Forelimb muscle (tissue), 1 donor: ENCODE results near the gene SCN7A. TPM values are rescaled to one million over a fixed set of nuclear protein-coding genes. Genes with fewer than 3 reads are reported as not detected.
"Not testable (repeated sequence)": the region's sequence is repeated elsewhere in the genome, so short reads cannot be mapped to it uniquely, and the experiment has no call there.

Source experiments
- DNase-seq: peaks from one replicate; pipeline ENCODE4 v3.0.0-alpha.2; 2013; ENCODE audit warnings: low read depth
- polyA plus RNA-seq: library from polyadenylated mRNA; unstranded; fragments of 120-200 nt; gene quantifications from one replicate; pipeline ENCODE4 v1.2.1, GENCODE V29; 2013; ENCODE audit not compliant: insufficient read length

The SCN7A gene
- polyA plus RNA-seq, 1 donor = 33.2 TPM

DNA sequence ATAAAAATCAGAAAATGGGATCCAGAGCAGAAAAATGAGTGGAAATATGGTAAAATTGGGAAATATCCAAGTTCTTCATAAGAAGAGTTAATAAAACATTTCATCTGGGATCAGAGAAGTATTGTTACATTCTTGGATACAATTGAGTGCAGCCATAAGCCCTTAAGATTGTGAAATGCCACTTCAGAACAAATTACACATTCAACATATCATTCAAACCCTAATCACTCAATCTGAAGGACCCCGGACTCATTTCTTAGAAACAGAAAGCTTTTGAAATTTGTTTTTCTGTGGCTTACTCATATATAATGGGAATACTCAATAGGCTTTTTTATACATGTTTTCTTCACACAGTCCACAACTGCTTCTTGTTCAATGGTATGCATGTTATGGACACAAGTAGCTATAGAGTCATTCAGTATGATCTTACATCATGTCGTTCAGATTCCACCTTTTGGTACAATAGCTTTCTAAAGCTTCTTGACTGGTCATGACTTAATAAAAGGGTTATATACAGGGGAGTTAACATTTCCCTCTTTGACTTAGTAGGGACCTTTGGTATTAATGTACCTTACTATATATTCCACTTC is 39.9 kb downstream of the SCN7A start:
- no peak for DNase-seq

DNA sequence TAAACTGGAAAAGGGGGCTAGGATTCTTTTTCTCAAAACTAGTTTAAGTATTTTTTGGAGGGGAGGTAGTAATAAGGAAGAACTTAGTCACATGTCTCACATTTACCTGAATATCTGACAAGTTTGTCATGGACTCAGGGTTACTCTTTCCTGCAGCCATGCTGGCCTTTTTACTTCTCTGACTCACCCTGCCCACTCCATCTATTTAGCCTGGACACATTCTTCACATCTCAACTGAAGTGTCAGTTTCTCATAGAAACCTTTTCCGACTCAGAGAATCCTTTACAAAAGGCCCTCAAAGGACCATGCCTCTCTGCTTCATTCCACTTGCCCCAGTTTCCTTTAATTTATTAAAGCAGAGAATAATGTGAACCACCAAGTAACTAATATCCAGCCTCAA is 42.6 kb downstream of the SCN7A start:
- no peak for DNase-seq

DNA sequence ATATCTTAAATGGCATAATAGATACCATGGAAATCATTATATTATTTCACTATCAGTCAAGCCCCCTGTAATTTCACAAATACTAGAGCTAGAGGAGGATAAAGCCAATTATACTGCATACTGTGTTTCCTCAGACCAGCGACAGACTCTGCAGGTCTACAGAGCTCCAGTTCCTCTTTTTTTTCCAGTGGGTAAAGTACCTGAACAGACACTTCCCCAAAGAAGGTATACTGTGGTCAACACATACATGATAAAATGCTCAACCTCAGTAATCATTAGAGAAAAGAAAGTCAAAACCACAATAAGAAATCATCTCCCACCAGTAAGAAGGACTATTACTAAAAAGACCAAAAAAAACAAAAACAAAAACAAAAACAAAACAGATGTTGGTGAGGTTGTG is 44.6 kb downstream of the SCN7A start:
- no peak for DNase-seq

GRCh38 chr2:166448106-166448505 is 45.9 kb downstream of the SCN7A start:
- DNase-seq = no peak

GRCh38 chr2:166444306-166444705 is 49.7 kb downstream of the SCN7A start:
- DNase-seq = peak; percentile 14

GRCh38 chr2:166440313-166440712 is 53.7 kb downstream of the SCN7A start:
- no peak for DNase-seq

DNA sequence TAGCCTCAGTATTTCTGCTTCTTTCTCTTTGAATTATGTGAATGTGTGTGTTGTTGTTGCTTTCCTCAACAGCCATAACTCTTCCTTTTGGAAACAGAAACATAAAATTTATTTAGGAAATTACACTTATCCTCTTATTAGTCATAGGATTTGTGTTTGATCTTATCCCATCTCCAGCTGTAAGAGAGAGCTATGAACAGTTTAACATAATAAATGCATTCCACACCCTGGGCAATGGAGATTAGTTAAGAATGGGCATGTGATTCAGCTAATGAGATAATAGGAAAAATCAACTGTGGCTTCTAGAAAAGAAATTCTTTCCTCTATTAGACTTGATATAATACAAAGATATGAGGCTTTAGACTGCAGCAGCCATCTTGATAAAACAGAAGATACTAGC is 55.0 kb downstream of the SCN7A start:
- no peak for DNase-seq

GRCh38 chr2:166436976-166437375 is 57.1 kb downstream of the SCN7A start:
- DNase-seq = no peak

- DNase-seq = no peak
Measured at GRCh38 chr2:166436189-166436588, 57.9 kb downstream of the SCN7A start.

GRCh38 chr2:166434491-166434890 is 59.6 kb downstream of the SCN7A start:
- DNase-seq = no peak

DNA sequence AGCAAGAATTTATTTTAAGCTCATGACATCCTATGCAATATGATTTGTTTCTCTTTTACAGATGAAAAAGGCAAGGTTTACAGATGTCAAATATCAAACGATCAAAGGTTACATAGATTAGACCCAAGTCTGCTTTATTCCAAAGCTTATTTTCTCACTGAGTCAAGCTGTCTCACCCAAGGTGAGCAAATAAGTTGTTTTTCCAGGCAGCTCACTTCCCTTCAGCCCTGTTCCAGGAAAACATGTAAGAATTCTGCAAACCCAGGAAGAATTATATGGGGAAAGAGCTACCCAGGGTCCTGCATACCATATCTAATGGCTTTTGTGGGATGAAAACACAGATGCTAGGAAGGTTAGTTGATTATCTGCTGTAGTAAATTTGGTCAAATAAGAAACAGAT is 60.6 kb downstream of the SCN7A start:
- DNase-seq = no peak

DNA sequence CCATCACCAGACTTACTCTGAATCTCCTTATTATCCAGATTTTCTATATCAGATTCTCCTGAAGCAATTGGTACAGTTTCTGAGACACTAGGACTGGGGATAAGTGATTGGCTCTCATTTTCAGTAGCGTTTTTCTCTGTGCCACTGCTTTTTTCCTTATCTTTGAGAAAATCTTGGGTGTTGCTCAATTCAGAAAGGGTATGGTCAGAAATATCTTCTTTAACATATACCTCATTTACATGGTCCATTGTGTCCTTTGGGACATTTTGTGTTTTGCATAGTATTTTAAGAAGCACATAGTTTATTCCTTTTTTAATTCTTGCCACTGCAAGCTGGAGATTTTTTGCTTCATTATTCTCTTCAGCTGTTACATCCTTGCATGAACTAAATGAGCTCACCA is 61.7 kb downstream of the SCN7A start:
- DNase-seq = no peak

DNA sequence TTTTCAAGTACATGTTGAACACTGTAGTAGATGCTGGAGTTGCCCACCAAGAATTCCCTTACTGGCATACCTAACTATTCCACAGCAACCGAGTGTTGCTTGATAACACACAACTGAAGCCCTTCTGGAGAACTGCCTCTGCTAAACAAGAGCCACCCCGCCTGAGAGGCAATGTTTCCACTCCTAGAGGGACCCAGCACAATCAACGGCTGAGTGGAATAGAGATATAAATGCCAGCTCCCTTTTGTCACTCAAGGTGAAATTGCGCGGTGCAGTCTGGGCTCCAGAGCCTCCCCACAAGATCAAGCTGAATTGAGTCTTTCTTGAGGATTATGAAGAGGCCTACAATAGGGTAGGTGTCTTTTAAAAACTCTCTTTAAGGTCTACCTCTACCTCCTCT is 69.2 kb downstream of the SCN7A start:
- DNase-seq = no peak

- DNase-seq = no peak
Measured at GRCh38 chr2:166419616-166419934, 74.5 kb downstream of the SCN7A start.

DNA sequence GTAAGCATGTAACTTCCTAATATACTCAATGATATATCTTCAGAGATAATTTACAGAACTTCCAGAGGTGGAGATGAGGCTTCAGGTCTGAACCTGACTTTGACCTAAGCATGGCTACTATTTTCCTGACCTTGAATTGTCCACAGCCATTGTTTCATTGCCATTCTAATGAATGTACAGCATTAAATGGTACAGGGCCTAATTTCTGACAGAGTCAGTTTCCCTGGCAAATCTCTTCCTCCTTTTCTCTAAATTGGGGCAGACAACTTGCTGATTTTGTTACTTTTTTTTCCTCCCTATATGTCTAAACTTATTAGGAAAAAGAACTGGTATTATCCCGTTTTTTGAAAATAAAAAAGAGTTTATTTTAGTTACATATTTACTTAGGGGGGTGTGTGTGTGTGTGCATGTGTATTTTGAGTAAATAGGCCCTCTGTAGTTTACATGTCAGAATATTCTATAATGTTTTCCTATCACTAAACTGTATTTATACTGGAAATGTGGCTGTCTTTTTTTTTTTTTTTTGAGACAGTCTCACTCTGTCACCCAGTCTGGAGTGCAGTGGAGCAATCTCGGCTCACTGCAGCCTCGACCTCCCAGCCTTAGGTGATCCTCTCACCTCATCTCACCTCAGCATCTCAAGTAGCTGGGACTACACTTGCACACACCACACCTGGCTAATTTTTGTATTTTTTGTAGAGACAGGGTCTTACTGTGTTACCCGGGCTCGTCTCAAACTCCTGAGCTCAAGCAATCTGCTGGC is 75.0 kb downstream of the SCN7A start:
- no peak for DNase-seq

DNA sequence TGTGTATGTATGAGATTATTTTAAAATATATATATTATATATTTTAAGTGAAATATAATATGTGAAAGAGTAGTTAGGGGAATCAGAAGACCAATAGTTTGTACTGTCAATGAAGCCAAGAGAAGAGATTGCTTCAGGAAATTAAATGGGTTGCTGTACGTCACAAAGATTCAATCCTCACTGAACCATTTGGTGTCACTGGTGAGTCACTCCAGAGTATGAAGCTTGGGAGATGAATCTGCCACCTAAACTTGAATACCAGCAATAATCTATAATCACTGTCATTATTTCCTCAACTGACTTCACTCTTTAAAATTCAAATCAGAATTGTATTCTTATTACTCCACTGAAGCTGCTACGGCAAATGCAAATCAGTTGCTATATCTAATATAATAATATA is 76.4 kb downstream of the SCN7A start:
- DNase-seq = peak; percentile 8

GRCh38 chr2:166413255-166413654 is 80.8 kb downstream of the SCN7A start:
- DNase-seq = no peak

GRCh38 chr2:166411473-166412230 is 82.4 kb downstream of the SCN7A start:
- no peak for DNase-seq

- no peak for DNase-seq
Measured at GRCh38 chr2:166410828-166411472, 83.1 kb downstream of the SCN7A start.

GRCh38 chr2:166407746-166408145 is 86.3 kb downstream of the SCN7A start:
- DNase-seq = not testable (repeated sequence)

- DNase-seq = no peak
Measured at GRCh38 chr2:166406374-166406773, 87.7 kb downstream of the SCN7A start.

GRCh38 chr2:166405569-166405926 is 88.5 kb downstream of the SCN7A start:
- DNase-seq = no peak
